Measurements from ENCODE around the gene AURKAIP1. TPM values are rescaled to one million over a fixed set of nuclear protein-coding genes. Genes with fewer than 3 reads are reported as not detected.

AURKAIP1 gene
- total RNA-seq, 1 donor, result 74.6 TPM

GRCh38 chr1:1393014-1393413 lies 18.0 kb upstream of the AURKAIP1 start:
- H3K9me3 ChIP-seq (ENCODE audit: low read depth, low read length), result no peaks in the 10 kb centered on the region
- H3K27ac ChIP-seq (ENCODE audit: low read depth, low read length), result no peak overlapping the region
- peaks cover 5% of the 10 kb centered on the region for H3K4me1 ChIP-seq (ENCODE audit: insufficient read depth, low read length)
- DNase-seq (ENCODE audit: insufficient read length, low spot score, missing footprints), result peak; percentile 32
- peaks cover 63% of the 10 kb centered on the region for H3K79me2 ChIP-seq (ENCODE audit: insufficient read depth, low read length)
- no peak overlapping the region for H3K4me2 ChIP-seq (ENCODE audit: insufficient read depth, low read length)
- no peak overlapping the region for H2AFZ ChIP-seq (ENCODE audit: low read length)
- TF ChIP-seq CTCF (IDR thresholded peaks at IDR 0.05; ENCODE audit: extremely low read depth, low read depth, low read length), result no peak
- peaks cover 23% of the 10 kb centered on the region for H4K20me1 ChIP-seq (ENCODE audit: insufficient read depth, low read length)
- no peak overlapping the region for H3K4me3 ChIP-seq (ENCODE audit: insufficient read depth, low read length)
- peaks cover 88% of the 10 kb centered on the region for H3K36me3 ChIP-seq (ENCODE audit: insufficient read depth, low read length)
- H3K27me3 ChIP-seq (ENCODE audit: insufficient read depth, low read length), result no peaks in the 10 kb centered on the region

- no peak overlapping the region for H3K27ac ChIP-seq (ENCODE audit: low read depth, low read length)
- H3K4me3 ChIP-seq (ENCODE audit: insufficient read depth, low read length), result no peak overlapping the region
- H3K36me3 ChIP-seq (ENCODE audit: insufficient read depth, low read length), result peaks cover 92% of the 10 kb centered on the region
- H3K27me3 ChIP-seq (ENCODE audit: insufficient read depth, low read length), result no peaks in the 10 kb centered on the region
- H3K79me2 ChIP-seq (ENCODE audit: insufficient read depth, low read length), result peaks cover 47% of the 10 kb centered on the region
- no peak overlapping the region for H2AFZ ChIP-seq (ENCODE audit: low read length)
- no peak overlapping the region for H3K4me2 ChIP-seq (ENCODE audit: insufficient read depth, low read length)
- peak; percentile 32 for DNase-seq (ENCODE audit: insufficient read length, low spot score, missing footprints)
- H4K20me1 ChIP-seq (ENCODE audit: insufficient read depth, low read length), result peaks cover 28% of the 10 kb centered on the region
- H3K9me3 ChIP-seq (ENCODE audit: low read depth, low read length), result no peaks in the 10 kb centered on the region
- H3K4me1 ChIP-seq (ENCODE audit: insufficient read depth, low read length), result no peaks in the 10 kb centered on the region
- TF ChIP-seq CTCF (IDR thresholded peaks at IDR 0.05; ENCODE audit: extremely low read depth, low read depth, low read length), result no peak
Measured at GRCh38 chr1:1391225-1391624, 16.2 kb upstream of the AURKAIP1 start.

GRCh38 chr1:1390675-1391074 lies 15.7 kb upstream of the AURKAIP1 start:
- H3K36me3 ChIP-seq (ENCODE audit: insufficient read depth, low read length), result peaks cover 96% of the 10 kb centered on the region
- peaks cover 34% of the 10 kb centered on the region for H4K20me1 ChIP-seq (ENCODE audit: insufficient read depth, low read length)
- H3K27me3 ChIP-seq (ENCODE audit: insufficient read depth, low read length), result no peaks in the 10 kb centered on the region
- TF ChIP-seq CTCF (IDR thresholded peaks at IDR 0.05; ENCODE audit: extremely low read depth, low read depth, low read length), result no peak
- no peak overlapping the region for H3K4me3 ChIP-seq (ENCODE audit: insufficient read depth, low read length)
- H3K9me3 ChIP-seq (ENCODE audit: low read depth, low read length), result no peaks in the 10 kb centered on the region
- H3K4me2 ChIP-seq (ENCODE audit: insufficient read depth, low read length), result no peak overlapping the region
- DNase-seq (ENCODE audit: insufficient read length, low spot score, missing footprints), result peak; percentile 23
- no peaks in the 10 kb centered on the region for H3K4me1 ChIP-seq (ENCODE audit: insufficient read depth, low read length)
- no peak overlapping the region for H2AFZ ChIP-seq (ENCODE audit: low read length)
- H3K79me2 ChIP-seq (ENCODE audit: insufficient read depth, low read length), result peaks cover 42% of the 10 kb centered on the region
- H3K27ac ChIP-seq (ENCODE audit: low read depth, low read length), result no peak overlapping the region

- no peak for TF ChIP-seq CTCF (IDR thresholded peaks at IDR 0.05; ENCODE audit: extremely low read depth, low read depth, low read length)
- H3K27me3 ChIP-seq (ENCODE audit: insufficient read depth, low read length), result no peaks in the 10 kb centered on the region
- DNase-seq (ENCODE audit: insufficient read length, low spot score, missing footprints), result no peak
- H3K4me3 ChIP-seq (ENCODE audit: insufficient read depth, low read length), result no peak overlapping the region
- H3K4me1 ChIP-seq (ENCODE audit: insufficient read depth, low read length), result no peaks in the 10 kb centered on the region
- no peak overlapping the region for H2AFZ ChIP-seq (ENCODE audit: low read length)
- no peaks in the 10 kb centered on the region for H3K9me3 ChIP-seq (ENCODE audit: low read depth, low read length)
- H3K36me3 ChIP-seq (ENCODE audit: insufficient read depth, low read length), result peaks cover 79% of the 10 kb centered on the region
- H3K27ac ChIP-seq (ENCODE audit: low read depth, low read length), result no peak overlapping the region
- H3K4me2 ChIP-seq (ENCODE audit: insufficient read depth, low read length), result no peak overlapping the region
- peaks cover 19% of the 10 kb centered on the region for H4K20me1 ChIP-seq (ENCODE audit: insufficient read depth, low read length)
- H3K79me2 ChIP-seq (ENCODE audit: insufficient read depth, low read length), result peaks cover 27% of the 10 kb centered on the region
Measured at GRCh38 chr1:1388078-1388472, 13.1 kb upstream of the AURKAIP1 start.
